ENCODE measurements around the gene ABCB8. TPM values are rescaled to one million over a fixed set of nuclear protein-coding genes. Genes with fewer than 3 reads are reported as not detected.

Gene ABCB8
- total and polyA plus RNA-seq, 9 of the 15 experiments (the other 6 are each of a cell fraction or from before 2014, with no cell fraction given) = 7.6 to 106 (median 36.3) TPM

GRCh38 chr7:151046603-151047573 is 18.6 kb downstream of the ABCB8 start (continued):
- no peak for TF ChIP-seq CTCF (IDR thresholded peaks at IDR 0.05 in 2 of 3, conservative IDR thresholded peaks at IDR 0.05 in 1 of 3; ENCODE audit: insufficient read depth in 2 of 3, low read depth in 1 of 3, low read length in 3 of 3)
- no peak for TF ChIP-seq JUNB (CRISPR knock-in tag; conservative IDR thresholded peaks at IDR 0.05)
- TF ChIP-seq ZNF518B (CRISPR knock-in tag; IDR thresholded peaks at IDR 0.05) = no peak
- no peak for TF ChIP-seq MYNN (IDR thresholded peaks at IDR 0.05)
- no peak for TF ChIP-seq MYNN (CRISPR knock-in tag; IDR thresholded peaks at IDR 0.05)

Data from K562 (cell line).